OCI-LY1 (cell line): ENCODE data around the gene FKBP14.
A peak's percentile ranks its signal among the peaks of the same experiment; 100 is the strongest.

Experiments used
- H2AFZ ChIP-seq: fragments of 200-600 bp; sonication (generic), shearing (Covaris generic); 2 replicates; pipeline ENCODE4 v1.6.0; 2014; ENCODE audit warnings: antibody characterized with exemption, mild to moderate bottlenecking, low read length
- H3F3A ChIP-seq: fragments of 200-600 bp; sonication (generic), shearing (Covaris generic); 2 replicates; pipeline ENCODE4 v1.6.0; 2014; ENCODE audit warnings: mild to moderate bottlenecking, antibody characterized with exemption, low read length, moderate library complexity; ENCODE audit not compliant: insufficient read depth
- H3K27ac ChIP-seq: fragments of 200-600 bp; sonication (generic); 2 replicates; pipeline ENCODE4 v1.5.1; 2014; ENCODE audit warnings: low read length, mixed run types, mild to moderate bottlenecking, low read depth; ENCODE audit not compliant: poor library complexity, severe bottlenecking
- H3K27me3 ChIP-seq: fragments of 200-600 bp; sonication (generic); 2 replicates; pipeline ENCODE4 v1.6.0; 2014; ENCODE audit warnings: antibody characterized with exemption, mild to moderate bottlenecking, low read length, moderate library complexity; ENCODE audit not compliant: insufficient read depth
- H3K36me3 ChIP-seq: fragments of 200-600 bp; sonication (generic); 2 replicates; pipeline ENCODE4 v1.6.1; 2014; ENCODE audit warnings: mild to moderate bottlenecking, antibody characterized with exemption, low read length, moderate library complexity, mixed read lengths; ENCODE audit not compliant: insufficient read depth
- H3K4me1 ChIP-seq: fragments of 200-600 bp; sonication (generic); 2 replicates; pipeline ENCODE4 v1.5.1; 2014; ENCODE audit warnings: mild to moderate bottlenecking, low read length, moderate library complexity; ENCODE audit not compliant: insufficient read depth, severe bottlenecking
- H3K4me2 ChIP-seq: fragments of 200-600 bp; sonication (generic), shearing (Covaris generic); 2 replicates; pipeline ENCODE4 v1.6.1; 2014; ENCODE audit warnings: low read length
- H3K4me3 ChIP-seq: fragments of 200-600 bp; sonication (generic); 2 replicates; pipeline ENCODE4 v1.5.1; 2014; ENCODE audit warnings: low read length, low read depth, mild to moderate bottlenecking, mixed read lengths; ENCODE audit not compliant: poor library complexity, severe bottlenecking
- H3K79me2 ChIP-seq: fragments of 200-600 bp; shearing (Covaris generic); 2 replicates; pipeline ENCODE4 v1.6.1; 2016; ENCODE audit warnings: mixed run types, low read length, mixed read lengths; ENCODE audit not compliant: insufficient read depth
- H3K9ac ChIP-seq: fragments of 200-600 bp; sonication (generic), shearing (Covaris generic); 2 replicates; pipeline ENCODE4 v1.6.1; 2014; ENCODE audit warnings: mild to moderate bottlenecking, low read length, mixed read lengths
- H3K9me2 ChIP-seq: fragments of 200-600 bp; sonication (generic), shearing (Covaris generic); 2 replicates; pipeline ENCODE4 v1.6.1; 2014; ENCODE audit warnings: low read depth, mild to moderate bottlenecking, low read length, mixed read lengths
- H3K9me3 ChIP-seq: fragments of 200-600 bp; shearing (Covaris generic); 2 replicates; pipeline ENCODE4 v1.6.1; 2014; ENCODE audit warnings: low read length, mixed read lengths
- H4K20me1 ChIP-seq: fragments of 200-600 bp; sonication (generic), shearing (Covaris generic); 2 replicates; pipeline ENCODE4 v1.6.0; 2016; ENCODE audit warnings: mild to moderate bottlenecking, low read length; ENCODE audit not compliant: insufficient read depth
- CTCF ChIP-seq: fragments of 200-600 bp; sonication (generic), shearing (Covaris generic); IDR thresholded peaks from 2 replicates; pipeline ENCODE4 v1.5.1; 2017; ENCODE audit warnings: mild to moderate bottlenecking, antibody characterized with exemption, low read length, moderate library complexity, mixed read lengths
- EZH2 ChIP-seq: fragments of 200-600 bp; sonication (generic), shearing (Covaris generic); IDR thresholded peaks from 2 replicates; pipeline ENCODE4 v1.8.0; 2017; ENCODE audit warnings: borderline replicate concordance, mixed run types, mild to moderate bottlenecking, antibody characterized with exemption, low read length, moderate library complexity, mixed read lengths

FKBP14 gene

GRCh38 chr7:30032310-30033125 is 6.0 kb upstream of the FKBP14 start:
- Histone ChIP-seq H3K27me3 (no peaks in the 10 kb centered on the region), H4K20me1 (no peaks in the 10 kb centered on the region), H3K79me2 (no peaks in the 10 kb centered on the region), H3K36me3 (0 out of 2 replicates have a peak, but pooled peaks cover 3% of the 10 kb centered on the region), H3K9ac (no peak overlapping the region), H3K27ac (no peak overlapping the region), H3K4me3 (no peak overlapping the region), H2AFZ (no peak overlapping the region), H3K4me1 (peaks cover 21% of the 10 kb centered on the region), H3K9me2 (no peaks in the 10 kb centered on the region), H3F3A (no peaks in the 10 kb centered on the region), H3K4me2 (no peak overlapping the region), H3K9me3 (no peaks in the 10 kb centered on the region)
- TF ChIP-seq EZH2 (no peak), CTCF (no peak)

- no peaks in the 10 kb centered on the region for H3K9me2 ChIP-seq
- no peaks in the 10 kb centered on the region for H3K27me3 ChIP-seq
- TF ChIP-seq CTCF (peak; percentile 38), EZH2 (no peak)
- 0 out of 2 replicates have a peak, but pooled peaks cover 3% of the 10 kb centered on the region for H3K36me3 ChIP-seq
- no peaks in the 10 kb centered on the region for H4K20me1 ChIP-seq
- H2AFZ ChIP-seq, result no peak overlapping the region
- H3K4me1 ChIP-seq, result peaks cover 36% of the 10 kb centered on the region
- H3F3A ChIP-seq, result no peaks in the 10 kb centered on the region
- H3K9me3 ChIP-seq, result no peaks in the 10 kb centered on the region
- H3K9ac ChIP-seq, result peak overlapping the region; percentile 63; the same call in 1 of the 2 replicates
- no peak overlapping the region for H3K27ac ChIP-seq
- H3K4me2 ChIP-seq, result peak overlapping the region; percentile 81
- H3K4me3 ChIP-seq, result peak overlapping the region; percentile 76
- peaks cover 12% of the 10 kb centered on the region for H3K79me2 ChIP-seq
Measured at GRCh38 chr7:30029696-30030095, 3.2 kb upstream of the FKBP14 start.

- Histone ChIP-seq H3K9me3 (0 out of 2 replicates have a peak, but pooled peaks cover 2% of the 10 kb centered on the region), H3K36me3 (peaks cover 3% of the 10 kb centered on the region), H4K20me1 (no peaks in the 10 kb centered on the region), H3K9ac (peak overlapping the region; percentile 63), H3K9me2 (no peaks in the 10 kb centered on the region), H3K4me3 (peak overlapping the region; percentile 76), H3K79me2 (peaks cover 12% of the 10 kb centered on the region), H3K4me1 (peaks cover 38% of the 10 kb centered on the region), H3K27ac (no peak overlapping the region), H2AFZ (peak overlapping the region; percentile 5; the same call in 1 of the 2 replicates), H3K27me3 (no peaks in the 10 kb centered on the region), H3F3A (no peaks in the 10 kb centered on the region), H3K4me2 (peak overlapping the region; percentile 81)
- no peak for TF ChIP-seq CTCF
- no peak for TF ChIP-seq EZH2
Measured at GRCh38 chr7:30028749-30029635, 2.5 kb upstream of the FKBP14 start.
